ENCODE measurements around the gene BRD4.

Gene BRD4

GRCh38 chr19:15288146-15288963 is 44.0 kb downstream of the BRD4 start:
- DNase-seq = peak; percentile 47 to 72 (median 56)

GRCh38 chr19:15287496-15287895 is 44.8 kb downstream of the BRD4 start:
- DNase-seq = no peak

- DNase-seq = no peak
Measured at GRCh38 chr19:15286688-15287365, 45.5 kb downstream of the BRD4 start.

- peak; percentile 26 to 67 (median 63) for DNase-seq
Measured at GRCh38 chr19:15285896-15286591, 46.3 kb downstream of the BRD4 start.

GRCh38 chr19:15284896-15285295 is 47.4 kb downstream of the BRD4 start:
- no peak for DNase-seq

GRCh38 chr19:15284091-15284490 is 48.2 kb downstream of the BRD4 start:
- DNase-seq = no peak

GRCh38 chr19:15283141-15283883 is 49.0 kb downstream of the BRD4 start:
- DNase-seq = peak; percentile 46 to 62 (median 57)

- DNase-seq = no peak
Measured at GRCh38 chr19:15282311-15282705, 50.0 kb downstream of the BRD4 start.

- DNase-seq = peak; percentile 72 to 85 (median 77)
Measured at GRCh38 chr19:15280915-15281683, 51.2 kb downstream of the BRD4 start.

GRCh38 chr19:15280048-15280725 is 52.2 kb downstream of the BRD4 start:
- DNase-seq = no peak

- DNase-seq = peak in 3 of 4 experiments; percentile 33 to 54 (median 40)
Measured at GRCh38 chr19:15279326-15279904, 52.9 kb downstream of the BRD4 start.

- no peak for DNase-seq
Measured at GRCh38 chr19:15276620-15277215, 55.6 kb downstream of the BRD4 start.

- no peak for DNase-seq
Measured at GRCh38 chr19:15274477-15274876, 57.9 kb downstream of the BRD4 start.

- DNase-seq = no peak
Measured at GRCh38 chr19:15269806-15270205, 62.5 kb downstream of the BRD4 start.

- DNase-seq = no peak
Measured at GRCh38 chr19:15268928-15269253, 63.4 kb downstream of the BRD4 start.

GRCh38 chr19:15268192-15268927 is 64.0 kb downstream of the BRD4 start:
- DNase-seq = no peak

GRCh38 chr19:15266683-15267082 is 65.7 kb downstream of the BRD4 start:
- DNase-seq = no peak

GRCh38 chr19:15265850-15266248 is 66.5 kb downstream of the BRD4 start:
- no peak for DNase-seq

- DNase-seq = no peak
Measured at GRCh38 chr19:15265214-15265849, 67.0 kb downstream of the BRD4 start.

- no peak for DNase-seq
Measured at GRCh38 chr19:15264933-15265206, 67.5 kb downstream of the BRD4 start.

Measured in suppressor macrophage (primary cell).